ENCODE measurements around the gene PRX. TPM values are rescaled to one million over a fixed set of nuclear protein-coding genes. Genes with fewer than 3 reads are reported as not detected.

Gene PRX
- total and polyA plus RNA-seq, 9 of the 15 experiments (the other 6 are each of a cell fraction or from before 2014, with no cell fraction given), result 0.65 to 3.5 (median 1.7) TPM; not detected in 2

DNA sequence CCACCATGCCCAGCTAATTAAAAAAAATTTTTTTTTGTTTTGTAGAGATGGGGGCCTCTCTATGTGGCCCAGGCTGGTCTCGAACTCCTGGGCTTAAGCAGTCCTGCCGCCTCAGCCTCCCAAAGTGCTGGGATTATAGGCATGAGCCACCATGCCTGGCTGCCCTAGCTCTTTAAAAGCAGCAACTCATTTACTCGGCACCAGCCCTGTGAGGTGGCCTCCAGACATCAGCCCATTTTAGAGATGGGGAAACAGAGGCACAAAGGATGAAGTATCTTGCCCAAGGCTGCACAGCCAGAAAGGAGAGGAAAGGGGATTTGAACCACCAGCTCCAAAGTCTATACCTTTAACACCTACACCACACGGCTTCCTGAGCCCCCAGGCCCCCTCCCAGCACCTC, 312 bp downstream of the PRX start (continued):
- TF ChIP-seq ZNF239 (CRISPR knock-in tag; IDR thresholded peaks at IDR 0.05) (no peak), E2F3 (CRISPR knock-in tag; IDR thresholded peaks at IDR 0.05) (no peak), ZNF174 (CRISPR knock-in tag; IDR thresholded peaks at IDR 0.05) (no peak), ARID1B (IDR thresholded peaks at IDR 0.05) (no peak), PHF20 (IDR thresholded peaks at IDR 0.05; ENCODE audit: partially characterized antibody) (peak; percentile 50), RCOR1 (IDR thresholded peaks at IDR 0.05; ENCODE audit: borderline replicate concordance in 1 of 2, low read depth in 2 of 2, low read length in 2 of 2) (peak in 1 of 2 experiments; percentile 63; a peak in 1 of 4 replicates), POLR2A (conservative IDR thresholded peaks at IDR 0.05) (no peak), STAT5B (CRISPR knock-in tag; IDR thresholded peaks at IDR 0.05) (no peak), TEAD4 (IDR thresholded peaks at IDR 0.05; ENCODE audit: low read length) (no peak), TEAD4 (CRISPR knock-in tag; IDR thresholded peaks at IDR 0.05; ENCODE audit: borderline replicate concordance) (no peak), ZFP1 (CRISPR knock-in tag; IDR thresholded peaks at IDR 0.05) (no peak), SRSF7 (optimal IDR thresholded peaks at IDR 0.05; ENCODE audit: low read depth, low read length) (no peak), ETV1 (tag; conservative IDR thresholded peaks at IDR 0.05; ENCODE audit: low read depth) (no peak), CSDE1 (IDR thresholded peaks at IDR 0.05) (no peak), CBFB (CRISPR knock-in tag; IDR thresholded peaks at IDR 0.05) (no peak), SREBF2 (CRISPR knock-in tag; IDR thresholded peaks at IDR 0.05) (no peak), IRF2 (CRISPR knock-in tag; IDR thresholded peaks at IDR 0.05) (no peak), ZNF778 (CRISPR knock-in tag; IDR thresholded peaks at IDR 0.05) (no peak), PTBP1 (IDR thresholded peaks at IDR 0.05; ENCODE audit: low read depth, low read length) (0 out of 2 replicates have a peak, but pooled peaks have one; percentile 69), ATF6 (CRISPR knock-in tag; IDR thresholded peaks at IDR 0.05) (no peak), JUND (IDR thresholded peaks at IDR 0.05; ENCODE audit: borderline replicate concordance, low read depth, low read length) (no peak), JUND (tag; IDR thresholded peaks at IDR 0.05; ENCODE audit: borderline replicate concordance, low read depth, low read length) (no peak), FOSL1 (tag; conservative IDR thresholded peaks at IDR 0.05) (no peak), ZNF584 (CRISPR knock-in tag; IDR thresholded peaks at IDR 0.05; ENCODE audit: low read depth) (no peak)
- TF ChIP-seq, protein P1, sequence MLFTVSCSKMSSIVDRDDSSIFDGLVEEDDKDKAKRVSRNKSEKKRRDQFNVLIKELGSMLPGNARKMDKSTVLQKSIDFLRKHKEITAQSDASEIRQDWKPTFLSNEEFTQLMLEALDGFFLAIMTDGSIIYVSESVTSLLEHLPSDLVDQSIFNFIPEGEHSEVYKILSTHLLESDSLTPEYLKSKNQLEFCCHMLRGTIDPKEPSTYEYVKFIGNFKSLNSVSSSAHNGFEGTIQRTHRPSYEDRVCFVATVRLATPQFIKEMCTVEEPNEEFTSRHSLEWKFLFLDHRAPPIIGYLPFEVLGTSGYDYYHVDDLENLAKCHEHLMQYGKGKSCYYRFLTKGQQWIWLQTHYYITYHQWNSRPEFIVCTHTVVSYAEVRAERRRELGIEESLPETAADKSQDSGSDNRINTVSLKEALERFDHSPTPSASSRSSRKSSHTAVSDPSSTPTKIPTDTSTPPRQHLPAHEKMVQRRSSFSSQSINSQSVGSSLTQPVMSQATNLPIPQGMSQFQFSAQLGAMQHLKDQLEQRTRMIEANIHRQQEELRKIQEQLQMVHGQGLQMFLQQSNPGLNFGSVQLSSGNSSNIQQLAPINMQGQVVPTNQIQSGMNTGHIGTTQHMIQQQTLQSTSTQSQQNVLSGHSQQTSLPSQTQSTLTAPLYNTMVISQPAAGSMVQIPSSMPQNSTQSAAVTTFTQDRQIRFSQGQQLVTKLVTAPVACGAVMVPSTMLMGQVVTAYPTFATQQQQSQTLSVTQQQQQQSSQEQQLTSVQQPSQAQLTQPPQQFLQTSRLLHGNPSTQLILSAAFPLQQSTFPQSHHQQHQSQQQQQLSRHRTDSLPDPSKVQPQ (CRISPR knock-in tag; IDR thresholded peaks at IDR 0.05; ENCODE audit: borderline replicate concordance), result no peak
